ENCODE results near the gene PIK3AP1. TPM values are rescaled to one million over a fixed set of nuclear protein-coding genes. Genes with fewer than 3 reads are reported as not detected.

The PIK3AP1 gene
- total and polyA plus RNA-seq, 2 of the 8 experiments (the other 6 are each of a cell fraction or from before 2014, with no cell fraction given), result 1.9 to 4.5 TPM

DNA sequence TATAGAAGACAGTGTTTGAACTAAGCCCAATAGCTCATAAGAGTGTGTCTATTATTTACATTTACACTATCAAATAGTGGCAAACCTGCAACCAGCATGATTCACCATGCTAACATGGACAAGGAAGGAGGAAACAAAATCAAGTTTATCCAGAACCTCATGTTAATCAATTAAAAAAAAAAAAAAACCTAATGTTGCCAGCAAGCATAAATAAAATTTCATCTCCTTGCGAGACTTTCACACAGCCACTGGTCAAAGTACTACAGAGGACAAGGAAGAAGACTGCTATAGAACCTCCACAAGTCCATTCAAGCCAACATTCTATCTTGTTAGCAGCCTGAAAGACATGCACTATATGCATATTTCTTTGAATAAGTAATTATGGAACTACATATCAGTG is 143.2 kb downstream of the PIK3AP1 start:
- Histone ChIP-seq H4K5ac (ENCODE audit: insufficient read length, low read depth, low read length) (no peak overlapping the region), H3K23me2 (ENCODE audit: low read depth, low read length) (no peaks in the 10 kb centered on the region), H2AFZ (ENCODE audit: low read length) (no peak overlapping the region), H2BK20ac (ENCODE audit: low read length) (no peak overlapping the region), H3K18ac (ENCODE audit: extremely low read depth, low read length) (no peak overlapping the region), H3K4me2 (ENCODE audit: insufficient read depth in 1 of 2, low read depth in 2 of 2, low read length in 2 of 2) (no peak overlapping the region), H4K8ac (ENCODE audit: extremely low read depth, insufficient read depth, low read length) (no peak overlapping the region), H3K56ac (replicated peaks; ENCODE audit: insufficient read length, low read depth, low read length) (no peak overlapping the region), H3K9ac (replicated peaks in 1 of 4; ENCODE audit: extremely low read depth in 1 of 4, low read depth in 3 of 4, low read length in 3 of 4) (no peak overlapping the region), H2AK5ac (ENCODE audit: low read depth, low read length) (no peak overlapping the region), H3K9me3 (ENCODE audit: insufficient read depth in 2 of 2, low read depth in 1 of 2, low read length in 1 of 2) (no peaks in the 10 kb centered on the region), H3K14ac (ENCODE audit: insufficient read length) (no peak overlapping the region), H3K4me3 (ENCODE audit: extremely low read depth in 1 of 4, insufficient read depth in 2 of 4, low read depth in 3 of 4, low read length in 4 of 4) (no peak overlapping the region), H3K27ac (ENCODE audit: low read depth, low read length) (no peak overlapping the region), H2BK15ac (ENCODE audit: low read length) (no peak overlapping the region), H3K79me1 (ENCODE audit: low read depth, low read length) (0 out of 2 replicates have a peak, but pooled peaks cover 2% of the 10 kb centered on the region), H4K20me1 (replicated peaks in 1 of 2; ENCODE audit: control insufficient read depth in 1 of 2, insufficient read depth in 2 of 2, low read length in 2 of 2) (peaks cover 11 to 15% of the 10 kb centered on the region in 2 experiments), H3K27me3 (replicated peaks in 1 of 4; ENCODE audit: control insufficient read depth in 3 of 4, extremely low read depth in 1 of 4, insufficient read depth in 3 of 4, low read length in 3 of 4) (no peaks in the 10 kb centered on the region), H2BK5ac (ENCODE audit: low read depth, low read length) (no peak overlapping the region), H3K23ac (ENCODE audit: insufficient read length) (no peak overlapping the region), H2BK12ac (ENCODE audit: low read depth, low read length) (no peak overlapping the region), H2BK120ac (replicated peaks; ENCODE audit: low read depth, low read length) (no peak overlapping the region), H4K91ac (replicated peaks; ENCODE audit: insufficient read length, low read length) (no peak overlapping the region), H3K4me1 (replicated peaks in 1 of 4; ENCODE audit: control insufficient read depth in 3 of 4, insufficient read depth in 4 of 4, low read length in 3 of 4) (peaks cover 0 to 8% (median 2%) of the 10 kb centered on the region in 4 experiments; a peak in 2 of 7 replicates), H3K4ac (replicated peaks; ENCODE audit: insufficient read length, low read depth, low read length) (no peak overlapping the region), H3K36me3 (ENCODE audit: control insufficient read depth in 2 of 4, insufficient read depth in 4 of 4, low read length in 3 of 4) (peaks cover 3 to 16% (median 6%) of the 10 kb centered on the region in 4 experiments; a peak in 4 of 8 replicates), H3K79me2 (ENCODE audit: control insufficient read depth in 1 of 2, insufficient read depth in 2 of 2, low read length in 2 of 2) (peaks cover 0 to 95% of the 10 kb centered on the region in 2 experiments; a peak in 3 of 4 replicates)
- WGBS, 2 experiments (ENCODE audit: extremely low coverage in 1 of 2, insufficient coverage in 1 of 2, insufficient read length in 1 of 2, insufficient replicate concordance in 2 of 2, low coverage in 1 of 2, low lambda C conversion rate in 2 of 2, missing lambda C conversion rate in 1 of 2), result 75% methylated on average over 1 of the region's 1 CpG; no CpG with 5 or more reads in 1 of the 2 experiments
- ChIA-PET CTCF (ENCODE audit: partially characterized antibody) (no interaction called here), POLR2A (ENCODE audit: partially characterized antibody) (interaction anchor here (0.7 kb wide), 1 partner anchor 8 kb away, joined by 3 read pairs; no protein-coding TSS in a partner anchor)
- FAIRE-seq (no peak), DNase-seq (ENCODE audit: low read depth in 1 of 2, low spot score in 2 of 2) (no peak)
- TF ChIP-seq SIRT6 (IDR thresholded peaks at IDR 0.05; ENCODE audit: low read length), result no peak
- TF ChIP-seq CBX5 (IDR thresholded peaks at IDR 0.05; ENCODE audit: low read depth, low read length), result no peak
- no peak for TF ChIP-seq TAF1 (IDR thresholded peaks at IDR 0.05; ENCODE audit: low read depth, low read length)
- no peak for TF ChIP-seq ATF2 (IDR thresholded peaks at IDR 0.05; ENCODE audit: low read length)
- TF ChIP-seq CHD1 (IDR thresholded peaks at IDR 0.05; ENCODE audit: low read depth, low read length), result no peak
- no peak for TF ChIP-seq JUND (IDR thresholded peaks at IDR 0.05; ENCODE audit: low read length)

All from H1 (cell line).